Posterior cingulate gyrus (tissue), 11 donors: ENCODE data around the gene TMEM50A.
"Not testable (repeated sequence)": the region's sequence is repeated elsewhere in the genome, so short reads cannot be mapped to it uniquely, and the experiment has no call there.

Source experiments
- DNase-seq, 10 donors: peaks; one replicate each; pipeline versions ENCODE4 v3.0.0 to v3.0.0-alpha.2; 2020 to 2021; ENCODE audit warnings: mixed read lengths in 3 of 10
- intact Hi-C: fragments of 100-400 bp; cut with DNase I; formaldehyde crosslinking; loops from one replicate; pipeline ENCODE4 v1.15.1; 2023

The TMEM50A gene

DNA sequence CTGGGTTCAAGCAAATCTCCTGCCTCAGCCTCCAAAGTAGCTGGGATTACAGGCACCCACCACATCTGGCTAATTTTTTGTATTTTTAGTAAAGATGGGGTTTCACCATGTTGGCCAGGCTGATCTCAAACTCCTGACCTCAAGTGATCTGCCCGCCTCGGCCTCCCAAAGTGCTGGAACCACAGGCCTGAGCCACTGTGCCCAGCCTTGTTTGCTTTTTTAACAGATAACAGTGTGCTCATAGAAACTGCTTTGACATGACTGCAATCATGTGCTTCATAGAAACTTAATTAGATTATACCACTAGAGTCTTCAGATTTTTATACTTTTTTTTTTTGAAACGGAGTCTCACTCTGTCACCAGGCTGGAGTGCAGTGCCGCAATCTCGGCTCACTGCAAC lies 8.8 kb upstream of the TMEM50A start:
- DNase-seq, intact Hi-C loops: not testable (repeated sequence)

DNA sequence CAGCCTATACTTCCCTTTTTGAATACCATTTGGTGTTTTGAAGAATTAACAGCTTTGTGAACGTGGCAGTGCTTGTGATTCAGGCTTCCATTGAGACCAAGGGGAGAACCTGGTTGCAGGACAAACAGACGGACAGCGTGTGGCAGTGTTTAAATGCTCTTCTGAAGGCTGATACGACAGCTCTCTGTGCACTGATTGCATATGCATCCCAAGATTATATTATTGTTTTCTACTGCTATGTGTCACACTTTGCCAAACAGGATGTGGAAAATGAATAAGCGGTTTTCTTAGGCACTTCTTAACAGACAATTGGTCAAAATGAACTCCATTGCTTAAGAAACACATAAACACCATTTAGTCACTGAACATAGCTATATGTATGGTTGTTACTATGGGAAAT lies 8.2 kb upstream of the TMEM50A start:
- intact Hi-C loops, DNase-seq: not testable (repeated sequence)

DNA sequence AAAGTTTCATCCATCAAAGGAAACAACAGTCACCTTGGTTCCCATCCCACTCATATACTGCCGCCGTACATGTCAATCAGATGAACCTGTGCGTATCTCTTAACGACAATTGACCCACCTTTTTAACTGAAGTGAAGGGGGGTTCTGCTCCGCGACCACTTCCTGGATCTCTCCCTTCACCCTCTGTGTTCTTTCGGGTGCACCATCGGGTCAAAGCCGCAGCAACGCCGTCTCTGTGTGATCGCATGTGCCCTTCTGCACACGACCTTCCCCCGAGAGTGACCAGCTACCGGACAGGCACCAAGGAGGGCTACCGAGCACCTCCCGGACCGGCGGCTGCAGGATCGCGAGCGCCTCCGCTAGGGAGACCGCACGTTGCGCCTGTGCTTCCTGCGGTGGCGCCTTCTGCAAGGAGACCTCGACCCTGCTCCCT lies 1.2 kb upstream of the TMEM50A start:
- peak; percentile 40 to 93 (median 60) for DNase-seq

DNA sequence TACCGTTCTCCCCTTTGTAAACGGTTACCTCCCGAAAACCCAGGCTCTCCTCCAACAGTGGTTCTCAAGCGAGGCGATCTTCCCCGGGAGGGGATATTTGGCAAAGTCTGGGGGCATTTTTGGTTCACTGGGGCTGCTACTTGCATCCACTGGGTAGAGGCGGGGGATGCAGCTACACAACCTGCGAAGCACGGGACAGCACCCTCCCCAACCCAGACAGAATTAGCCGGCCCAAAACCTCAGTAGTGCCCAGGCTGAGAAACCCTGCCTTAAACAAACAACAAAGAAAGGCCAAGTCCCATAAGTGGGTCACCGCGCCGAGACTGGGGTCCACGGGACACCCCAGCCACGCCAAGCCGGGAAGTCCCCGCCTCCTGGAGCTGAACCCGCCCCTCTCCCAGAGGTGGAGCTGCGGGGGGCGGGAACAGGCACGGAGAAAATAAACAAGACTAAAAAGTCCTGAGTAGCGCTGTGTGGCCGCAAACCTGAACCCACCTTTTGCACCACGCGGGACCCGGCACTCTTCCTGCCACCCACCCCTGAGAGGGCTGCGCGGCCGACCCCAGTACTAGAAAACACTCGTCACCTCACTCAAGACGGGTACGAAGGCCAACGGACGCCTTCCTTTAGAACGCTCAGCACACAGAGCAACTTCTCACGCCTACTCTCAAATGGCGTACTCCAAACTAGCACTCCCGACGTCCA lies 499 bp upstream of the TMEM50A start:
- peak in 2 of 10 donors; percentile 18 to 84 for DNase-seq
- intact Hi-C loops = not testable (repeated sequence)

More for the DNA sequence above, 1.2 kb upstream of the TMEM50A start:
- intact Hi-C loops = not testable (repeated sequence)

DNA sequence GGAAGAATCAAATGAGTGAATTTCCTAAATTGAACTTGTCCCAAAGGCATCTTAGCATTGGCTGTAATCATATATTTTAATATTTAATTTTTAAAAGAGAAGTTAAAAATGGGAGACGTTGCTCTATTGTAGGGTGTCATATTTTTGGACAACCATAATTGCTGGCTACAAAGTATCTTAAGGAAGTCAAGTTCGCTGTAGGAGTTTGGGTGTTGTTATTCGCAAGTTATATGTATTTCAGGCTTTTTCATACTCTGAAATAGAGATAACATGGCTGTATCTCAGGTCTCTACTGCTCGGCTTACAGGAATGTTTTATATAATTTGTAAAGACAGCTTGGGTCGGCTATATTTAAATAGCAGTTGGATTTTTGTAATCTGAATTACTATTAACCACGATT lies 852 bp downstream of the TMEM50A start:
- DNase-seq = no peak
- intact Hi-C loops = no loop called here

DNA sequence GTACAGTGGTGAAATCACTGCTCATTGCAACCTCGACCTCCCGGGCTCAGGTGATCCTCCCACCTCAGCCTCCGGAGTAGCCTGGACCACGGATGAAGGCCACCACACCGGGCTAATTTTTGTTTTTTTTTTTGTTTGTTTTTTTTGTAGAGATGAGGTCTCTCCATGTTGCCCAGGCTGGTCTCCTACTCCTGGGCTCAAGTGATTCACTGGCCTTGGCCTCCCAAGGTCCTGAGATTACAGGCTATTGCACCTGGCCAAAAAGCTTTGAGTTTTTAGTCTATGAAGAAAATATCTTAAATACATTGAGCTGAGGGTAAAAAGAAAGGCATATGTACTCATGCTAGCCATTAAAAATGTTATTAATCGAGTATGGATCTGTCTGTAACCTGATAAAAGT lies 3.6 kb downstream of the TMEM50A start:
- no peak for DNase-seq
- intact Hi-C loops = no loop called here

DNA sequence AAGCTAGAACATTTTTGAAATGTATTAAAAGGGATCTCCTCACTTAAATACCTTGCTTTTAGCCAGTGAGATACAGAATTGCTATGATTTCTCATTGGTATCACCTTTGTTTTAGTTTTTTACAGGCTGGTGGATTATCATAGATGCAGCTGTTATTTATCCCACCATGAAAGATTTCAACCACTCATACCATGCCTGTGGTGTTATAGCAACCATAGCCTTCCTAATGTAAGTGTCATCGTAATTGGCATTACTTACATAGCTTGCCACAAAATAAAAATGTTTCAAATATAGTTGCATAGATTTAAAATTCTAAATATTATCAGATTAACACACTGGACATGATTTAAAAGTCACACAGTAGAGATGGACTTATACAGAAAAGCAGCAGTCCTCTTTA lies 4.7 kb downstream of the TMEM50A start:
- no peak for DNase-seq
- intact Hi-C loops = no loop called here

DNA sequence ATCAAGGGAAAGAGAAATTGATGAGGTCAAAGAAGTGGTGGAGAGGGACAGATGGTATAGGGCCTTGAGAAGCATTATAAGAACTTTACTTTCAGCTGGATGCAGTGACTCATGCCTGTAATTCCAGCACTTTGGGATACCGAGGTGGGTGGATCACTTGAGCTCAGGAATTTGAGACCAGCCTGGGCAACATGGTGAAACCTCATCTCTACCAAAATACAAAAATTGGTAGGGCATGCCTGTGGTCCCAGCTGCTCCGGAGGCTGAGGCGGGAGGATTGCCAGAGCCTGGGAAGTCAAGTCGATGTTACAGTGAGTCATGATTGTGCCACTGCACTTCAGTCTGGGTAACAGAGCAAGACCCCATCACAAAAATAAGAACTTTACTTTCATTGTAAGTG lies 5.7 kb downstream of the TMEM50A start:
- no peak for DNase-seq
- intact Hi-C loops = no loop called here

DNA sequence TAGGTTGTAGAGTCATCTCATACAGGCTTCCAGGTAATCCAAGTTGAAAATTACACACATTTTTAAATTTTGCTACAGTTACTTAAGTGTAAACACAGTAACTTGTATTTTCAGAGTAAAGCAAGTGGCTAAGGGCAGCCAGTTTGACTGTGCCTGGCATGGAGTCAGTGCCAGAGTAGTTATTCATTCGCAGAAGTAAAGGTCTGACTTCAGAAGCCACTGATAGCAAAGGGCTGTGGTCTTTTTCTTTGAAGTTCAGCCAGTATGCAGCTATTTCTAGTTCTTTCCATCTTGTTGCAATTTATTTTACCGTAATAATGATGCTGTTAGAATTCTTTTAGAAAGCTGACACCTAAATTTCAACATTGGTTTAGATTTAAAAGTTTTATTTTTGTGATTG lies 9.4 kb downstream of the TMEM50A start:
- intact Hi-C loops = no loop called here
- no peak for DNase-seq

DNA sequence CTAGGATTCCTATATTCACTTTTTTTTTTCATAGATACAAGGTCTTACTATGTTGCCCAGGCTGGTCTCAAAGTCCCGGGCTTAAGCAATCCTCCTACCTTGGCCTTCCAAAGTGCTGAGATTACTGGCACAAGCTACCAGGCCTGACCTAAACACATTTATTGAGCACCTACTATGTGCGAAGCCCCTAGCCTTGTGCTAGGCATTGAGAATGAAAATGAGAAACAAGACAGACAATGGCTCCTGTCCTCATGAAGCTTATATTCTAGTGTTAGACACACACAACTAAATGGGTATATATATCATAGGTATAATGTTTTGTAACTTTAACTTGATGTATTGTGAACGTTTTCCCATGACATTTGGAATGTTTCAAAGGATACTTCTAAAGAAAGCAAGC lies 11.5 kb downstream of the TMEM50A start:
- intact Hi-C loops = no loop called here

DNA sequence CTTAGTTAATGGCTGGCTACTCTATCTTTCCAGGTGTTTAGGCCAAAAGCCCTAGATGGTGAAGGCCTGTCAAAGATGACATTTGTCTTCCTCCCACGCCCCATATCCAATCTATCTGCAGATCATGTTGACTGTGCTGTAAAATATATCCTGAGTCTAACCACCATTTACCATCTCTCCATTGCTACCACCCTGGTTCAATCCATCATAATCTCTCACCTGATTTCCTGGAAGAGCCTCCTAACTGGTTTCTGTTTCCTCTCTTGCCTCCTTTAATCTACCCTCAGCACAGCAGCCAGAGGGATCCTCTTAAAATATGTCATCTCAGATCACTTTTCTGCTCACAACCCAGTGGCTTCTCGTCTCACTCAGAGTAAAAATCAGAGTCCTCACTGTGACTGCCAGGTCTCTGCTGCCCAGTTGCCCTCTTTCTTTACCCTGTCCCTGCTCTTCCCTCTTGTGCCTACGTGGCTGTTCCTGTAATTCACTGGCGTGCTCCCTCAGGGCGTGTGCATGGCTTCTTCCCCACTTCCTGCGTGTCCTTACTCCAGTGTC lies 17.8 kb downstream of the TMEM50A start:
- DNase-seq = no peak
- intact Hi-C loops = no loop called here

More for the DNA sequence above, 11.5 kb downstream of the TMEM50A start:
- DNase-seq = no peak

DNA sequence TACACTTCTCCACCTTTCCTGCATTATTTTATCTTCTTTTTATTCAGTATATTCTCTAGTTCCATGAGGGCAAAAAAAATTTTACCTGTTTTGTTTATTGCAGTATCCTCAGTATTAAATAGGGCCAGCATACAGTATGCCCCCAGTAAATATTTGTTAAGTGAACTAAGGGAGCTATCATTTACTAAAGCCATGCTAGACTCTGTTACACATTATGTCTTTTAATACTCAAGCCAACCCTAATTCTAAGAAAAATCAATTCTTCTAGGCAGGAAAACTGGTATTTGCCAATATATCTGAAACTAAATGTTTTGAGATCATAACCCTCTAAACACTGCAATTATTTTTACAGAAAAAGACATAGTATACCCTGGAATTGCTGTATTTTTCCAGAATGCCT lies 18.3 kb downstream of the TMEM50A start:
- no peak for DNase-seq
- intact Hi-C loops = no loop called here

DNA sequence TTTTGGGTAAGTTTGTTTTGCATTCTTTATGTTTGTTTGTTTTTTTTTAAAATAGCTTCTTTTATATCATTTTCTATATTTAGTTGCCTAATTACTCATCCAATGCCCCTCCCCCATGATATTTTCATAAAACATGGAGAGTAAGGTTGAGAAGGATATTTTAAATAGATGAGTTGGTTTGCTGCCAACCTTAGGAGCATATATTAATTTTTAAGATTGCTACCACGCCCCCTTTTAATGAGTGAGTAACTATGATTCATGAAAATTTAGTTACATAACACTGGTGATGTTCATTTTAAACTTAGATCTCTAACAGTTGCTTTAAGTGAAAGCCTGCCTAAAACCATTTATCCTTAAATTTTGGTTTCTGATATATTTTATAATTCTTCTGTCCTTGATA lies 18.7 kb downstream of the TMEM50A start:
- intact Hi-C loops = no loop called here
- DNase-seq = no peak

DNA sequence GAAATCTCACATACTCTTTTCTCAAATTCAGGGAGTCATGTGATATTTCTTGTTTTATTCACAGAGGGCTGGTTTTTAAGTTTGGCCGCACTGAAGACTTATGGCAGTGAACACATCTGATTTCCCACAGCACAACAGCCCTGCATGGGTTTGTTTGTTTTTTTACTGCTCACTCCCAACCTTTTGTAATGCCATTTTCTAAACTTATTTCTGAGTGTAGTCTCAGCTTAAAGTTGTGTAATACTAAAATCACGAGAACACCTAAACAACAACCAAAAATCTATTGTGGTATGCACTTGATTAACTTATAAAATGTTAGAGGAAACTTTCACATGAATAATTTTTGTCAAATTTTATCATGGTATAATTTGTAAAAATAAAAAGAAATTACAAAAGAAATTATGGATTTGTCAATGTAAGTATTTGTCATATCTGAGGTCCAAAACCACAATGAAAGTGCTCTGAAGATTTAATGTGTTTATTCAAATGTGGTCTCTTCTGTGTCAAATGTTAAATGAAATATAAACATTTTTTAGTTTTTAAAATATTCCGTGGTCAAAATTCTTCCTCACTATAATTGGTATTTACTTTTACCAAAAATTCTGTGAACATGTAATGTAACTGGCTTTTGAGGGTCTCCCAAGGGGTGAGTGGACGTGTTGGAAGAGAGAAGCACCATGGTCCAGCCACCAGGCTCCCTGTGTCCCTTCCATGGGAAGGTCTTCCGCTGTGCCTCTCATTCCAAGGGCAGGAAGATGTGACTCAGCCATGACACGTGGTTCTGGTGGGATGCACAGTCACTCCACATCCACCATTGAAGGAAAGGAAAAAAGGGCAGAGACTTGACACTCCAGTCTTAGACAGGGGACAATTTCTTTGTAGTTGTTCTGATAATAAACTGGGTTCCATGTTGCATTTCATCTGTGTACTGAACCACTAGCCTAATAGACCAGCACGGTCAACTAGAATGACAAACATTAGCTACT lies 22.8 kb downstream of the TMEM50A start:
- intact Hi-C loops = no loop called here
- no peak for DNase-seq

DNA sequence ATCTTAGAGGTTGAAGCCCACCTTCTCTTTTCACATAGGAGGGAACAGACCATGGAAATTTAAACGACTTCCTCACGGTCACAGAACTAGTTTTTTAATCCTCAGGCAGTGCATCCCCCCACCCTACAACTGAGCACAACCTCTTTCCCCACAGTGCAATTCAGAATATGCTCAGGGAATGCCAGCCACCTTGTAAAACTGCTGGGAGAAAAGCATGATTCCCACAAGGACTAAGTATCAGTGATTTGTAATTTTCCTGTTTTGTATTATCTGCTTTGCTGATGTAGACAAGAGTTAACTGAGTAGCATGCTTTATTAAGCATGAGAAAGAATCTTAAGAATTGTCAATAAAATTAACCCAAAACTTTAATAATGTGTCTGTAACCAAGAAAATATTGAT lies 23.8 kb downstream of the TMEM50A start:
- DNase-seq = no peak
- intact Hi-C loops = no loop called here

DNA sequence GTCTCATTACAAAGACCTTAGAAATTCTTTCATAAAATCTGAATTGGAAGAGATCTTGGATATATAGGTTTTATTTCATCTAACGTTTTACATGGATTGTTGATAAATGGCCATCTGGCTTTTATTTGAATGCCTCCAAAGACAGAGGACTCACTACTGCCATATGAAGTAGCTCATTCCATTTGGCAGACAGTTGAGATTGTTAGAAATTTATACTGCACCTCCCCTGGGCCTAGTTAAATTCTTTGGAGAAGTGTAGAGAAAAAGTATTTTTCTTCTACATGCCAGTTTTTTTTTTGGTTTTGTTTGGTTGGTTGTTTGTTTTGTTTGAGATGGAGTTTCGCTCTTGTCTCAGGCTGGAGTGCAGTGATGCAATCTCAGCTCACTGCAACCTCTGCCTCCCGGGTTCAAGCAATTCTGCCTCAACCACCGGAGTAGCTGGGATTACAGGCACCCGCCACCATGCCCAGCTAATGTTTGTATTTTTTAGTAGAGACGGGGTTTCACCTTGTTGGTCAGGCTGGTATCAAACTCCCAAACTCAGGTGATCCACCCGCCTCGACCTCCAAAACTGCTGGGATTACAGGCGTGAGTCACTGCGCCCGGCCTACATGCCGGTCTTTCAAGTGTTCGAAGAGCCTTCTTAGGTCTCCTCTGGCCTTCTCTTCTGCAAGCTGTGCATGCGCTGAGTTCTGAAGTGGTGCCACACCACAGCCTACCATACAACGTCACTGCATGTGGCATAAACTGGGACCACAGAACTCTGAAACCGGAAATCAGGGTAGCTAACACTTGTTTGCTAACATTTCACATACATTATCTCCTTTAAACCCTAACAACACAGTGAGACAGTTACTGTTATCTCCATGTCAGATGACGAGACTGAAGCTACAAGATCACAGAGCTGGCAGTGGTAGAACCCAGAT lies 24.8 kb downstream of the TMEM50A start:
- intact Hi-C loops, DNase-seq: not testable (repeated sequence)

DNA sequence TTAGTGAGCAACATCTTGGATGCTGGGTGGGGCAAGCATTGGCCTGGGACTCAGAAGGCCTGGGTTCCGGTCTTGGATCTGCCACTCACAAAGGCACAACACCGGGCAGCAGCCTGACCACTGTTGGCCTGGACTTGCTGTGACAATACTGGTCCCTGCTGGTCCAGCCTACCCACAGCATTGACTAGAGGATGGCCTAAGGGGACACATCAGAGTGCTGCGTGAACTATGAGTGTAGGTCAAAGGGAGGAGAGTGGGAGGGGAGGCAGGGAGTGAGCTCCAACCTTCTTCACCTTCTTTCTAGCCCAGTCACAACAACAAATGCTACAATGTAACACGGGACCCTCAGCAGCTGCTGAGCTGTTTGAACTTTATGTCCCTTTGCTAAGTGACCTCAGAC lies 31.1 kb downstream of the TMEM50A start:
- intact Hi-C loops = no loop called here
- DNase-seq = no peak

DNA sequence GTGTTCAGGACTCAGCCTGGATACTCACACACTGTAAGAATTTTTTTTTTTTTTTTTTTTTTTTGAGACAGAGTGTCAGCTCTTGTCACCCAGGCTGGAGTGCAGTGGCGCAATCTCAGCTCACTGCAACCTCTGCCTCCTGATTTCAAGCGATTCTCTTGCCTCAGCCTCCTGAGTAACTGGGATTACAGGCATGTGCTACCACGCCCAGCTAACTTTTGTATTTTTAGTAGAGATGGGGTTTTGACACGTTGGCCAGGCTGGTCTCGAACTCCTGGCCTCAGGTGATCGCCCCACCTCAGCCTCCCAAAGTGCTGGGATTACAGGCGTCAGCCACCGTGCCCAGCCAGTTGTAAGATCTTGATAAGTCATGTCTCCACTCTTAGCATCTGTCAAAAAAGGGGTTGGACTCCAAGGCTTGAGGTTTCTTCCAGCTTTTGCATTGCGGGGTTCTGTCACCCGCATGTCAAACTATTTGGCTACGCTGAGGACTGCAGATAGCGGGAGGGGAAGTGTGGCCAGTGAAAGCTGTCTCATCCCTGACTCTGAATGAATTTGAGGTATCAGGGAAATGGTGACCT lies 31.6 kb downstream of the TMEM50A start:
- intact Hi-C loops, DNase-seq: not testable (repeated sequence)

DNA sequence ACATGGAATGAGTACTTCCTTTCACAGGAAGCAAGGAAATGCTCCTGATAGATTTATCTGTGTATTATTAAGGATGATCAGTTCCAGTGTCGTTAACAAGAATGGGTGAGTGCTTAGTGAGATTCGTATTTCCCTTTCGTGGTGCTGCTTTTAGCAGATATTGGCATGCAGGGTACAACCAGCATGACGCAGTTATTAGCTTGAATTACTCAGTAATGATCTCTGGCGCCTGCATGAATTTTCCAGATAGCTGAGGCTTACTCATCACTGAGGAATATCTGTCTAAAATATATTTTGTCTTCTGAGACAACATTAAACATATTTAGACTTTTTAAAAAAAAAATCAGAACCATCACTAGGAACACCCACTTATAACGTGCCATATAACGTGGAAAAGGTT lies 33.6 kb downstream of the TMEM50A start:
- intact Hi-C loops, DNase-seq: not testable (repeated sequence)

DNA sequence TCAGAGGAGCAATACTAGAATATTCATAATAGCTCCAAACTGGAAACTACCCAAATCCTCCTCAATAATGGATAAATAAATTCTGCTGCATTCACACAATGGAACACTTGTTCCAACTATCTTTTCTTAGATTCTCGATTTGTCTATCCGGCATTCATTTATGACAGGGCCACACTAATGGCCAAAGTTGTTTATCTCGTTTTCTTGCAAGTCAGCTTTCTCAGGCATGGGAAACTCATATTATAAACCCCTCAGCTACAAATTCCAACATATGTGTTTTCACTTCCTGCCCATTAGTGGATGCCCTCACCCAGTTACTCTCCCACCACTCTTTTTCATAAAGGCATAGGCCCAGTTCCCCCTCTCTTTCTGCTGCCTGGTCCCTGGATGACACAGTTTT lies 40.2 kb downstream of the TMEM50A start:
- DNase-seq, intact Hi-C loops: not testable (repeated sequence)
